IPS-20b (cell line): ENCODE results near the gene HMGXB3.
"Not testable (repeated sequence)": the region's sequence is repeated elsewhere in the genome, so short reads cannot be mapped to it uniquely, and the experiment has no call there.

ENCODE experiments used
- H3K27ac ChIP-seq: one replicate; pipeline ENCODE4 v1.5.1; 2013; ENCODE audit warnings: low read length
- H3K27me3 ChIP-seq: 2 replicates; pipeline ENCODE4 v1.6.1; 2013; ENCODE audit warnings: mild to moderate bottlenecking, low read length, inconsistent platforms; ENCODE audit not compliant: insufficient read depth
- H3K36me3 ChIP-seq: 2 replicates; pipeline ENCODE4 v1.6.1; 2013; ENCODE audit warnings: low read depth, mild to moderate bottlenecking, inconsistent platforms, low read length, moderate library complexity; ENCODE audit not compliant: insufficient read depth
- H3K4me1 ChIP-seq: 2 replicates; pipeline ENCODE4 v1.6.1; 2013; ENCODE audit warnings: mild to moderate bottlenecking, control low read depth, inconsistent platforms, low read length, moderate library complexity; ENCODE audit not compliant: insufficient read depth
- H3K4me3 ChIP-seq: 2 replicates; pipeline ENCODE4 v1.5.1; 2013; ENCODE audit warnings: mild to moderate bottlenecking, low read length, inconsistent platforms
- H3K9ac ChIP-seq: 2 replicates; pipeline ENCODE4 v1.6.1; 2013; ENCODE audit warnings: low read depth, mild to moderate bottlenecking, inconsistent platforms, low read length, moderate library complexity
- H3K9me3 ChIP-seq: 2 replicates; pipeline ENCODE4 v1.6.1; 2013; ENCODE audit warnings: mild to moderate bottlenecking, low read depth, low read length, inconsistent platforms; ENCODE audit not compliant: insufficient read depth

The HMGXB3 gene

GRCh38 chr5:150044712-150045111, 44.2 kb downstream of the HMGXB3 start:
- H3K36me3 ChIP-seq = peaks cover 93% of the 10 kb centered on the region
- H3K27ac ChIP-seq = no peak overlapping the region
- H3K4me3 ChIP-seq = no peak overlapping the region

GRCh38 chr5:150045549-150045948, 45.0 kb downstream of the HMGXB3 start:
- Histone ChIP-seq H3K27ac (no peak overlapping the region), H3K36me3 (peaks cover 94% of the 10 kb centered on the region), H3K9me3 (no peaks in the 10 kb centered on the region), H3K27me3 (no peaks in the 10 kb centered on the region), H3K9ac (no peak overlapping the region), H3K4me1 (no peaks in the 10 kb centered on the region), H3K4me3 (no peak overlapping the region)

More at GRCh38 chr5:150044712-150045111, 44.2 kb downstream of the HMGXB3 start:
- H3K27me3 ChIP-seq = no peaks in the 10 kb centered on the region
- no peak overlapping the region for H3K9ac ChIP-seq
- no peaks in the 10 kb centered on the region for H3K4me1 ChIP-seq
- no peaks in the 10 kb centered on the region for H3K9me3 ChIP-seq

- Histone ChIP-seq H3K9me3 (no peaks in the 10 kb centered on the region), H3K9ac (no peak overlapping the region), H3K27ac (no peak overlapping the region), H3K36me3 (peaks cover 94% of the 10 kb centered on the region), H3K4me3 (no peak overlapping the region), H3K4me1 (no peaks in the 10 kb centered on the region), H3K27me3 (no peaks in the 10 kb centered on the region)
These were observed 45.5 kb downstream of the HMGXB3 start for GRCh38 chr5:150046031-150046430.

GRCh38 chr5:150050172-150050811, 49.8 kb downstream of the HMGXB3 start:
- H3K9me3 ChIP-seq, H3K27ac ChIP-seq, H3K4me3 ChIP-seq, H3K27me3 ChIP-seq, H3K9ac ChIP-seq, H3K4me1 ChIP-seq: not testable (repeated sequence)
- H3K36me3 ChIP-seq = peaks cover 87% of the 10 kb centered on the region

GRCh38 chr5:150051657-150052195, 51.2 kb downstream of the HMGXB3 start:
- Histone ChIP-seq H3K9me3 (no peaks in the 10 kb centered on the region), H3K36me3 (peaks cover 77% of the 10 kb centered on the region), H3K27me3 (no peaks in the 10 kb centered on the region), H3K4me1 (no peaks in the 10 kb centered on the region), H3K4me3 (no peak overlapping the region), H3K27ac (no peak overlapping the region), H3K9ac (no peak overlapping the region)

- no peak overlapping the region for H3K27ac ChIP-seq
- peaks cover under 1% of the 10 kb centered on the region; the same call in 1 of the 2 replicates for H3K4me1 ChIP-seq
- H3K4me3 ChIP-seq = no peak overlapping the region
- H3K9me3 ChIP-seq = no peaks in the 10 kb centered on the region
- no peaks in the 10 kb centered on the region for H3K27me3 ChIP-seq
- no peak overlapping the region for H3K9ac ChIP-seq
- peaks cover 72% of the 10 kb centered on the region for H3K36me3 ChIP-seq
These were observed 51.9 kb downstream of the HMGXB3 start for GRCh38 chr5:150052226-150052955.

GRCh38 chr5:150052956-150053712, 52.6 kb downstream of the HMGXB3 start:
- H3K36me3 ChIP-seq = peaks cover 64% of the 10 kb centered on the region
- H3K27ac ChIP-seq = no peak overlapping the region
- no peak overlapping the region for H3K4me3 ChIP-seq
- H3K9me3 ChIP-seq = no peaks in the 10 kb centered on the region
- H3K27me3 ChIP-seq = no peaks in the 10 kb centered on the region
- H3K4me1 ChIP-seq = peaks cover 8% of the 10 kb centered on the region; the same call in 1 of the 2 replicates
- no peak overlapping the region for H3K9ac ChIP-seq

- Histone ChIP-seq H3K4me1 (peaks cover 11% of the 10 kb centered on the region; the same call in 1 of the 2 replicates), H3K4me3 (no peak overlapping the region), H3K9ac (no peak overlapping the region), H3K27me3 (0 out of 2 replicates have a peak, but pooled peaks cover 4% of the 10 kb centered on the region), H3K9me3 (no peaks in the 10 kb centered on the region), H3K27ac (no peak overlapping the region), H3K36me3 (peaks cover 57% of the 10 kb centered on the region)
These were observed 53.3 kb downstream of the HMGXB3 start for GRCh38 chr5:150053713-150054392.

- peaks cover 50% of the 10 kb centered on the region for H3K36me3 ChIP-seq
- no peaks in the 10 kb centered on the region for H3K9me3 ChIP-seq
- H3K27ac ChIP-seq = no peak overlapping the region
- H3K4me1 ChIP-seq = peaks cover 11% of the 10 kb centered on the region; the same call in 1 of the 2 replicates
- H3K27me3 ChIP-seq = 0 out of 2 replicates have a peak, but pooled peaks cover 9% of the 10 kb centered on the region
- H3K4me3 ChIP-seq = no peak overlapping the region
- no peak overlapping the region for H3K9ac ChIP-seq
These were observed 54.0 kb downstream of the HMGXB3 start for GRCh38 chr5:150054569-150054968.

GRCh38 chr5:150055326-150056074, 55.0 kb downstream of the HMGXB3 start:
- Histone ChIP-seq H3K27me3 (0 out of 2 replicates have a peak, but pooled peaks cover 10% of the 10 kb centered on the region), H3K9ac (no peak overlapping the region), H3K4me3 (no peak overlapping the region), H3K36me3 (peaks cover 41% of the 10 kb centered on the region), H3K27ac (no peak overlapping the region), H3K9me3 (no peaks in the 10 kb centered on the region), H3K4me1 (peaks cover 11% of the 10 kb centered on the region; the same call in 1 of the 2 replicates)
